H1 (cell line): ENCODE measurements around the gene KDELR1. TPM values are rescaled to one million over a fixed set of nuclear protein-coding genes. Genes with fewer than 3 reads are reported as not detected.

Experiments used
- CTCF ChIA-PET: fragments of 300-600 bp; sonication (Branson Sonifier 250); formaldehyde crosslinking; loops from one replicate; lab custom pipeline; 2021; ENCODE audit not compliant: partially characterized antibody; lab: Charles Lee
- POLR2A ChIA-PET: fragments of 300-600 bp; sonication (Branson Sonifier 250); formaldehyde crosslinking; loops from one replicate; lab custom pipeline; 2021; ENCODE audit warnings: inconsistent platforms; ENCODE audit not compliant: partially characterized antibody; lab: Charles Lee
- DNase-seq, 2 experiments: peaks; one replicate each; pipeline versions ENCODE4 v3.0.0 to v3.0.0-alpha.2; 2010 to 2022; ENCODE audit warnings: low spot score in 2 of 2, low read depth in 1 of 2, mixed read lengths in 1 of 2
- FAIRE-seq: peaks from 2 replicates; lab custom pipeline; 2011; peaks lifted over from hg19 to GRCh38; lab: Jason Lieb, UNC
- H2AFZ ChIP-seq: 2 replicates; pipeline ENCODE4 v1.8.1; 2012; ENCODE audit warnings: low read length, inconsistent platforms
- H2AK5ac ChIP-seq: 2 replicates; pipeline ENCODE4 v1.6.1; 2013; ENCODE audit warnings: low read depth, low read length
- H2BK120ac ChIP-seq: replicated peaks from 2 replicates; pipeline ENCODE3; 2013; ENCODE audit warnings: low read depth, low read length, inconsistent platforms
- H2BK12ac ChIP-seq: 2 replicates; pipeline ENCODE4 v1.6.1; 2013; ENCODE audit warnings: low read depth, low read length
- H2BK15ac ChIP-seq: 2 replicates; pipeline ENCODE4 v1.6.1; 2013; ENCODE audit warnings: low read length
- H2BK20ac ChIP-seq: 2 replicates; pipeline ENCODE4 v1.6.1; 2013; ENCODE audit warnings: low read length
- H2BK5ac ChIP-seq: 2 replicates; pipeline ENCODE4 v1.6.1; 2013; ENCODE audit warnings: low read depth, low read length
- H3K14ac ChIP-seq: 2 replicates; pipeline ENCODE4 v1.6.1; 2013; ENCODE audit warnings: inconsistent platforms; ENCODE audit not compliant: insufficient read length
- H3K18ac ChIP-seq: 2 replicates; pipeline ENCODE4 v1.6.1; 2013; ENCODE audit warnings: low read length; ENCODE audit errors: extremely low read depth
- H3K23ac ChIP-seq: 2 replicates; pipeline ENCODE4 v1.6.1; 2013; ENCODE audit warnings: inconsistent platforms; ENCODE audit not compliant: insufficient read length
- H3K23me2 ChIP-seq: 2 replicates; pipeline ENCODE4 v1.6.1; 2013; ENCODE audit warnings: low read depth, low read length
- H3K27ac ChIP-seq: 2 replicates; pipeline ENCODE4 v1.6.1; 2011; ENCODE audit warnings: low read depth, low read length, inconsistent platforms
- H3K27me3 ChIP-seq, 4 experiments: replicated peaks in 1 of 4; 1 replicate in 1 of 4; 2 replicates in 3 of 4; pipeline versions ENCODE4 v1.6.1 to v1.8.1; 2011 to 2013; ENCODE audit warnings: low read length in 3 of 4, mild to moderate bottlenecking in 3 of 4, inconsistent platforms in 2 of 4, mixed read lengths in 2 of 4, moderate library complexity in 1 of 4; ENCODE audit not compliant: control insufficient read depth in 3 of 4, insufficient read depth in 3 of 4; ENCODE audit errors: extremely low read depth in 1 of 4
- H3K36me3 ChIP-seq, 4 experiments: 2 replicates each; pipeline versions ENCODE4 v1.6.1 to v1.8.1; 2011 to 2013; ENCODE audit warnings: mild to moderate bottlenecking in 4 of 4, low read length in 3 of 4, moderate library complexity in 2 of 4, control low read depth in 1 of 4, inconsistent platforms in 1 of 4; ENCODE audit not compliant: insufficient read depth in 4 of 4, control insufficient read depth in 2 of 4
- H3K4ac ChIP-seq: replicated peaks from 2 replicates; pipeline ENCODE3; 2013; ENCODE audit warnings: low read length, low read depth, mixed read lengths, inconsistent platforms; ENCODE audit not compliant: insufficient read length
- H3K4me1 ChIP-seq, 4 experiments: replicated peaks in 1 of 4; 1 replicate in 1 of 4; 2 replicates in 3 of 4; pipeline versions ENCODE4 v1.6.1 to v1.8.1; 2011 to 2013; ENCODE audit warnings: low read length in 3 of 4, inconsistent platforms in 2 of 4, mixed read lengths in 1 of 4; ENCODE audit not compliant: insufficient read depth in 4 of 4, control insufficient read depth in 3 of 4
- H3K4me2 ChIP-seq, 2 experiments: 2 replicates each; pipeline versions ENCODE4 v1.6.1 to v1.8.1; 2011 to 2013; ENCODE audit warnings: low read depth in 2 of 2, low read length in 2 of 2, control low read depth in 1 of 2, inconsistent platforms in 1 of 2, mild to moderate bottlenecking in 1 of 2; ENCODE audit not compliant: insufficient read depth in 1 of 2
- H3K4me3 ChIP-seq, 4 experiments: fragments of 200-600, 300-600 bp in 1 of 4; sonication (generic), shearing (Covaris generic), sonication (Bioruptor Twin) in 1 of 4; 2 replicates each; pipeline versions ENCODE4 v1.5.1 to v1.8.1; 2011 to 2016; ENCODE audit warnings: low read length in 4 of 4, low read depth in 3 of 4, control low read depth in 2 of 4, inconsistent platforms in 2 of 4, mild to moderate bottlenecking in 2 of 4, mixed read lengths in 1 of 4, moderate library complexity in 1 of 4; ENCODE audit not compliant: insufficient read depth in 2 of 4; ENCODE audit errors: extremely low read depth in 1 of 4
- H3K56ac ChIP-seq: replicated peaks from 2 replicates; pipeline ENCODE3; 2013; ENCODE audit warnings: low read depth, mild to moderate bottlenecking, mixed read lengths, low read length, inconsistent platforms; ENCODE audit not compliant: insufficient read length
- H3K79me1 ChIP-seq: 2 replicates; pipeline ENCODE4 v1.6.1; 2013; ENCODE audit warnings: low read depth, low read length, control low read depth
- H3K79me2 ChIP-seq, 2 experiments: 2 replicates each; pipeline versions ENCODE4 v1.6.1 to v1.8.1; 2012 to 2013; ENCODE audit warnings: low read length in 2 of 2, mild to moderate bottlenecking in 2 of 2, inconsistent platforms in 1 of 2; ENCODE audit not compliant: insufficient read depth in 2 of 2, control insufficient read depth in 1 of 2
- H3K9ac ChIP-seq, 4 experiments: replicated peaks in 1 of 4; 1 replicate in 1 of 4; 2 replicates in 3 of 4; pipeline versions ENCODE4 v1.6.1 to v1.8.1; 2011 to 2013; ENCODE audit warnings: low read depth in 3 of 4, low read length in 3 of 4, control low read depth in 2 of 4, mild to moderate bottlenecking in 2 of 4, moderate library complexity in 2 of 4, inconsistent platforms in 1 of 4; ENCODE audit errors: extremely low read depth in 1 of 4
- H3K9me3 ChIP-seq, 2 experiments: 2 replicates each; pipeline versions ENCODE4 v1.6.1 to v1.8.1; 2012 to 2013; ENCODE audit warnings: mild to moderate bottlenecking in 2 of 2, moderate library complexity in 2 of 2, control low read depth in 1 of 2, inconsistent platforms in 1 of 2, low read depth in 1 of 2, low read length in 1 of 2, mixed read lengths in 1 of 2; ENCODE audit not compliant: insufficient read depth in 2 of 2
- H4K20me1 ChIP-seq, 2 experiments: replicated peaks in 1 of 2; 2 replicates each; pipeline versions ENCODE3 to v1.8.1; 2011 to 2013; ENCODE audit warnings: inconsistent platforms in 2 of 2, low read length in 2 of 2, mild to moderate bottlenecking in 1 of 2; ENCODE audit not compliant: insufficient read depth in 2 of 2, control insufficient read depth in 1 of 2
- H4K5ac ChIP-seq: 2 replicates; pipeline ENCODE4 v1.6.1; 2013; ENCODE audit warnings: low read length, low read depth, mixed read lengths, inconsistent platforms; ENCODE audit not compliant: insufficient read length
- H4K8ac ChIP-seq: 2 replicates; pipeline ENCODE4 v1.8.0; 2013; ENCODE audit warnings: mild to moderate bottlenecking, moderate library complexity, low read length, inconsistent platforms; ENCODE audit not compliant: insufficient read depth; ENCODE audit errors: extremely low read depth
- H4K91ac ChIP-seq: replicated peaks from 2 replicates; pipeline ENCODE3; 2013; ENCODE audit warnings: low read length, mixed read lengths, inconsistent platforms; ENCODE audit not compliant: insufficient read length
- CBX5 ChIP-seq: fragments of 300-800, 300-1000 bp; sonication (generic); IDR thresholded peaks from 2 replicates; pipeline ENCODE4 v1.7.1; 2016; ENCODE audit warnings: antibody characterized with exemption, low read length, low read depth
- EGR1 ChIP-seq: IDR thresholded peaks from 2 replicates; pipeline ENCODE4 v1.6.1; 2011; ENCODE audit warnings: low read depth, low read length, borderline replicate concordance
- EZH2 ChIP-seq: fragments of 200-600 bp; sonication (generic); IDR thresholded peaks from 2 replicates; pipeline ENCODE4 v1.7.1; 2012; ENCODE audit warnings: low read depth, mild to moderate bottlenecking, moderate library complexity, low read length, inconsistent platforms; ENCODE audit not compliant: severe bottlenecking
- GABPA ChIP-seq: IDR thresholded peaks from 2 replicates; pipeline ENCODE4 v1.6.1; 2011; ENCODE audit warnings: mild to moderate bottlenecking, low read length, moderate library complexity, borderline replicate concordance; ENCODE audit not compliant: insufficient read depth
- POU5F1 ChIP-seq: IDR thresholded peaks from 2 replicates; pipeline ENCODE4 v1.6.1; 2011; ENCODE audit warnings: low read depth, mild to moderate bottlenecking, low read length, moderate library complexity
- RFX5 ChIP-seq: IDR thresholded peaks from 2 replicates; pipeline ENCODE4 v1.6.1; 2011; ENCODE audit warnings: low read depth, low read length, improper control_type of control experiment, borderline replicate concordance
- TAF1 ChIP-seq: IDR thresholded peaks from 2 replicates; pipeline ENCODE4 v1.6.1; 2011; ENCODE audit warnings: mild to moderate bottlenecking, low read depth, low read length
- USF2 ChIP-seq: IDR thresholded peaks from 2 replicates; pipeline ENCODE4 v1.6.1; 2011; ENCODE audit warnings: low read length, improper control_type of control experiment
- WGBS, 2 experiments: shearing (Covaris generic) in 1 of 2; methylation state at CpG; one replicate each; pipeline versions ENCODE4 v1.1.6 to v1.1.7; 2013 to 2015; ENCODE audit warnings: low lambda C conversion rate in 2 of 2, mixed read lengths in 2 of 2, inconsistent platforms in 1 of 2, low coverage in 1 of 2, missing lambda C conversion rate in 1 of 2; ENCODE audit not compliant: insufficient replicate concordance in 2 of 2, insufficient coverage in 1 of 2, insufficient read length in 1 of 2; ENCODE audit errors: extremely low coverage in 1 of 2, missing lambda C conversion rate in 1 of 2; 5-methylcytosine and 5-hydroxymethylcytosine counted together
- polyA plus RNA-seq, 7 experiments: library from polyadenylated mRNA; depleted of rRNA in 3 of 7; stranded (reverse) in 5 of 7; unstranded in 2 of 7; fragments of >200 nt in 5 of 7; fragments of 200-250 nt in 2 of 7; gene quantifications; 1 replicate in 5 of 7; 2 replicates in 1 of 7; 4 replicates in 1 of 7; pipeline versions ENCODE4 v1.2.1 to v1.2.3, GENCODE V29; 2011 to 2013; ENCODE audit warnings: missing spikeins in 2 of 7, mixed read lengths in 2 of 7
- total RNA-seq: library from RNA; stranded (reverse); fragmentation: NEBNext Ultra II Directional; extraction: Animal tissue kit (Norgen Biotek cat#: 25700); gene quantifications from 2 replicates; pipeline ENCODE4 v1.2.1, GENCODE V29; 2021

The KDELR1 gene
- total and polyA plus RNA-seq, 2 of the 8 experiments (the other 6 are each of a cell fraction or from before 2014, with no cell fraction given): 225 to 231 TPM

- Histone ChIP-seq H3K27me3 (no peaks in the 10 kb centered on the region), H3K9ac (no peak overlapping the region), H2AFZ (no peak overlapping the region), H3K23me2 (no peaks in the 10 kb centered on the region), H3K14ac (no peak overlapping the region), H3K79me2 (no peaks in the 10 kb centered on the region), H4K5ac (no peak overlapping the region), H3K4me3 (no peak overlapping the region), H3K18ac (no peak overlapping the region), H2BK5ac (no peak overlapping the region), H3K27ac (no peak overlapping the region), H2BK12ac (no peak overlapping the region), H3K56ac (no peak overlapping the region), H2BK15ac (no peak overlapping the region), H3K9me3 (no peaks in the 10 kb centered on the region), H3K36me3 (peaks cover 0 to 3% (median 0%) of the 10 kb centered on the region in 4 experiments; a peak in 1 of 8 replicates), H3K79me1 (no peaks in the 10 kb centered on the region), H2AK5ac (no peak overlapping the region), H4K91ac (no peak overlapping the region), H3K23ac (no peak overlapping the region), H2BK20ac (no peak overlapping the region), H3K4me1 (no peaks in the 10 kb centered on the region), H2BK120ac (no peak overlapping the region), H4K8ac (no peak overlapping the region), H3K4ac (no peak overlapping the region), H3K4me2 (no peak overlapping the region), H4K20me1 (no peaks in the 10 kb centered on the region)
- 94% methylated on average over 1 of the region's 1 CpG; no CpG with 5 or more reads in 1 of the 2 experiments for WGBS, 2 experiments
- ChIA-PET CTCF (no interaction called here), POLR2A (interaction anchor here (0.6 to 0.7 kb wide), 2 partner anchors 16 to 33 kb away, joined by 3 read pairs; no protein-coding TSS in a partner anchor)
- TF ChIP-seq POU5F1 (no peak), USF2 (no peak), RFX5 (no peak), GABPA (no peak), EGR1 (no peak), EZH2 (no peak), TAF1 (no peak), CBX5 (no peak)
- DNase-seq (no peak), FAIRE-seq (no peak)
Measured at GRCh38 chr19:48428670-48429069, 37.3 kb upstream of the KDELR1 start.
